Ishikawa (cell line): Measurements from ENCODE around the gene NTN5.

ENCODE experiments used
- CEBPB ChIP-seq: IDR thresholded peaks from 2 replicates; pipeline ENCODE4 v1.6.1; 2012
- CREB1 ChIP-seq: IDR thresholded peaks from 2 replicates; pipeline ENCODE4 v1.6.1; 2012; ENCODE audit warnings: low read depth
- EGR1 ChIP-seq: IDR thresholded peaks from 2 replicates; pipeline ENCODE4 v1.6.1; 2012
- EP300 ChIP-seq: IDR thresholded peaks from 2 replicates; pipeline ENCODE4 v1.6.1; 2012; ENCODE audit warnings: borderline replicate concordance
- FOXM1 ChIP-seq: IDR thresholded peaks from 2 replicates; pipeline ENCODE4 v1.6.1; 2012; ENCODE audit warnings: low read depth, borderline replicate concordance
- MAX ChIP-seq: IDR thresholded peaks from 2 replicates; pipeline ENCODE4 v1.6.1; 2012
- NFIC ChIP-seq: IDR thresholded peaks from 2 replicates; pipeline ENCODE4 v1.6.1; 2012
- RAD21 ChIP-seq: IDR thresholded peaks from 2 replicates; pipeline ENCODE4 v1.6.1; 2012; ENCODE audit warnings: low read depth
- REST ChIP-seq: IDR thresholded peaks from 2 replicates; pipeline ENCODE4 v1.6.1; 2012; ENCODE audit warnings: low read depth, mild to moderate bottlenecking
- TAF1 ChIP-seq: IDR thresholded peaks from 2 replicates; pipeline ENCODE4 v1.6.1; 2012; ENCODE audit warnings: low read depth, mild to moderate bottlenecking
- TCF12 ChIP-seq: IDR thresholded peaks from 2 replicates; pipeline ENCODE4 v1.6.1; 2012; ENCODE audit warnings: low read depth
- TEAD4 ChIP-seq: IDR thresholded peaks from 2 replicates; pipeline ENCODE4 v1.6.1; 2012
- USF1 ChIP-seq: IDR thresholded peaks from 2 replicates; pipeline ENCODE4 v1.6.1; 2012
- YY1 ChIP-seq: IDR thresholded peaks from 2 replicates; pipeline ENCODE4 v1.6.1; 2012; ENCODE audit warnings: low read depth
- ZBTB7A ChIP-seq: IDR thresholded peaks from 2 replicates; pipeline ENCODE4 v1.6.1; 2012; ENCODE audit warnings: low read depth

Gene NTN5

GRCh38 chr19:48630296-48631063 is 42.3 kb downstream of the NTN5 start:
- TF ChIP-seq EP300 (no peak), TCF12 (0 out of 2 replicates have a peak, but pooled peaks have one; percentile 27)

GRCh38 chr19:48629599-48630295 is 43.1 kb downstream of the NTN5 start:
- TF ChIP-seq TEAD4 (peak; percentile 51), NFIC (no peak), ZBTB7A (no peak)

GRCh38 chr19:48629297-48629598 is 43.6 kb downstream of the NTN5 start:
- TF ChIP-seq FOXM1, result no peak
- no peak for TF ChIP-seq TAF1
- TF ChIP-seq CEBPB, result no peak
- TF ChIP-seq REST, result no peak
- no peak for TF ChIP-seq MAX
- TF ChIP-seq TEAD4, result no peak
- no peak for TF ChIP-seq YY1
- TF ChIP-seq TCF12, result no peak
- no peak for TF ChIP-seq CREB1
- TF ChIP-seq EP300, result no peak
- TF ChIP-seq USF1, result no peak
- no peak for TF ChIP-seq RAD21
- no peak for TF ChIP-seq EGR1
- no peak for TF ChIP-seq ZBTB7A
- no peak for TF ChIP-seq NFIC

GRCh38 chr19:48628486-48629296 is 44.1 kb downstream of the NTN5 start:
- TF ChIP-seq RAD21 (no peak), TEAD4 (no peak), CEBPB (no peak), TAF1 (no peak)

- TF ChIP-seq EGR1, result no peak
- TF ChIP-seq REST, result no peak
- no peak for TF ChIP-seq MAX
- TF ChIP-seq YY1, result no peak
- no peak for TF ChIP-seq TAF1
Observed at GRCh38 chr19:48627865-48628314, 44.9 kb downstream of the NTN5 start.

- no peak for TF ChIP-seq EGR1
- TF ChIP-seq EP300, result no peak
- no peak for TF ChIP-seq CEBPB
- no peak for TF ChIP-seq YY1
- TF ChIP-seq CREB1, result no peak
- no peak for TF ChIP-seq TCF12
- no peak for TF ChIP-seq MAX
- TF ChIP-seq TEAD4, result no peak
- no peak for TF ChIP-seq NFIC
- no peak for TF ChIP-seq ZBTB7A
- TF ChIP-seq TAF1, result no peak
- TF ChIP-seq USF1, result no peak
- no peak for TF ChIP-seq REST
- no peak for TF ChIP-seq FOXM1
- no peak for TF ChIP-seq RAD21
Observed at GRCh38 chr19:48627201-48627864, 45.5 kb downstream of the NTN5 start.
